Ishikawa (cell line): ENCODE data around the gene ADGRB2.

Experiments used
- EP300 ChIP-seq: IDR thresholded peaks from 2 replicates; pipeline ENCODE4 v1.6.1; 2012; ENCODE audit warnings: borderline replicate concordance
- RAD21 ChIP-seq: IDR thresholded peaks from 2 replicates; pipeline ENCODE4 v1.6.1; 2012; ENCODE audit warnings: low read depth
- TAF1 ChIP-seq: IDR thresholded peaks from 2 replicates; pipeline ENCODE4 v1.6.1; 2012; ENCODE audit warnings: low read depth, mild to moderate bottlenecking
- TEAD4 ChIP-seq: IDR thresholded peaks from 2 replicates; pipeline ENCODE4 v1.6.1; 2012
- YY1 ChIP-seq: IDR thresholded peaks from 2 replicates; pipeline ENCODE4 v1.6.1; 2012; ENCODE audit warnings: low read depth
- ZBTB7A ChIP-seq: IDR thresholded peaks from 2 replicates; pipeline ENCODE4 v1.6.1; 2012; ENCODE audit warnings: low read depth
- TF ChIP-seq, protein P1 (sequence below): IDR thresholded peaks from 2 replicates; pipeline ENCODE4 v1.6.1; 2012; ENCODE audit warnings: low read depth, mild to moderate bottlenecking

DNA sequence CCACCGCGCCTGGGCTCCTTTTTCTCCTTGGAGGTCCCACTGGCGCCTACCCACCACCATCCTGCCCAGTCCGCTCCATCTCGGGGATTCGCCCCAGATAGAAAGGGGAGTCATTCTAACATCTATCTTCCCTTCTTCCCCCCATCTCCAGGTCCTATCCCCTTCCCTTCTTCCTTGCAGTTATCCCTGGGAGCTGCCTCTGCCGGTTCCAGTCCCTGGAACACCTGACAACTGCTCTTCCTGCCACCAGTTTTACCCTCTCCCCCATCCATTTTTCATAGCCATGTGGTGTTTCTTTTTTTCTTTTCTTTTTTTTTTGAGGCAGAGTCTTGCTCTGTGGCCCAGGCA, 48.3 kb downstream of the ADGRB2 start:
- TF ChIP-seq EP300, result no peak
- TF ChIP-seq, protein P1, sequence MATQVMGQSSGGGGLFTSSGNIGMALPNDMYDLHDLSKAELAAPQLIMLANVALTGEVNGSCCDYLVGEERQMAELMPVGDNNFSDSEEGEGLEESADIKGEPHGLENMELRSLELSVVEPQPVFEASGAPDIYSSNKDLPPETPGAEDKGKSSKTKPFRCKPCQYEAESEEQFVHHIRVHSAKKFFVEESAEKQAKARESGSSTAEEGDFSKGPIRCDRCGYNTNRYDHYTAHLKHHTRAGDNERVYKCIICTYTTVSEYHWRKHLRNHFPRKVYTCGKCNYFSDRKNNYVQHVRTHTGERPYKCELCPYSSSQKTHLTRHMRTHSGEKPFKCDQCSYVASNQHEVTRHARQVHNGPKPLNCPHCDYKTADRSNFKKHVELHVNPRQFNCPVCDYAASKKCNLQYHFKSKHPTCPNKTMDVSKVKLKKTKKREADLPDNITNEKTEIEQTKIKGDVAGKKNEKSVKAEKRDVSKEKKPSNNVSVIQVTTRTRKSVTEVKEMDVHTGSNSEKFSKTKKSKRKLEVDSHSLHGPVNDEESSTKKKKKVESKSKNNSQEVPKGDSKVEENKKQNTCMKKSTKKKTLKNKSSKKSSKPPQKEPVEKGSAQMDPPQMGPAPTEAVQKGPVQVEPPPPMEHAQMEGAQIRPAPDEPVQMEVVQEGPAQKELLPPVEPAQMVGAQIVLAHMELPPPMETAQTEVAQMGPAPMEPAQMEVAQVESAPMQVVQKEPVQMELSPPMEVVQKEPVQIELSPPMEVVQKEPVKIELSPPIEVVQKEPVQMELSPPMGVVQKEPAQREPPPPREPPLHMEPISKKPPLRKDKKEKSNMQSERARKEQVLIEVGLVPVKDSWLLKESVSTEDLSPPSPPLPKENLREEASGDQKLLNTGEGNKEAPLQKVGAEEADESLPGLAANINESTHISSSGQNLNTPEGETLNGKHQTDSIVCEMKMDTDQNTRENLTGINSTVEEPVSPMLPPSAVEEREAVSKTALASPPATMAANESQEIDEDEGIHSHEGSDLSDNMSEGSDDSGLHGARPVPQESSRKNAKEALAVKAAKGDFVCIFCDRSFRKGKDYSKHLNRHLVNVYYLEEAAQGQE, result no peak
- no peak for TF ChIP-seq TAF1
- no peak for TF ChIP-seq YY1
- TF ChIP-seq TEAD4, result no peak
- TF ChIP-seq ZBTB7A, result no peak
- no peak for TF ChIP-seq RAD21
